ENCODE results near the gene SLC25A6.

The SLC25A6 gene

GRCh38 chrX:1361910-1362309 lies 30.0 kb downstream of the SLC25A6 start:
- DNase-seq (ENCODE audit: extremely low read depth, low read depth), result no peak
- TF ChIP-seq CTCF (IDR thresholded peaks at IDR 0.05; ENCODE audit: low read depth, low read length), result no peak

DNA sequence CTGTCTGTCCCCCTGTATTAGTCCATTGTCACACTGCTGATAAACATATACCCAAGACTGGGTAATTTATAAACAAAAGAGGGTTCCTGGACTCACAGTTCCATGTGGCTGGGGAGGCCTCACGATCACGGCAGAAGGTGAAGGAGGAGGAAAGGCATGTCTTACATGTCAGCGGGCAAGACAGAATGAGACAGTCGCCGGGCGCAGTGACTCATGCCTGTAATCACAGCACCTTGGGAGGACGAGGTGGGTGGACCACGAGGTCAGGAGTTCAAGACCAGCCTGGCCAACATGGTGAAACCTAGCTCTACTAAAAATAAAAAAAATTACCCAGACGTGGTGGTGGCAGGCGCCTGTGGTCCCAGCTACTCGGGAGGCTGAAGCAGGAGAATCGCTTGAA lies 30.6 kb downstream of the SLC25A6 start:
- no peak for DNase-seq (ENCODE audit: extremely low read depth, low read depth)
- TF ChIP-seq CTCF (IDR thresholded peaks at IDR 0.05; ENCODE audit: low read depth, low read length), result no peak

DNA sequence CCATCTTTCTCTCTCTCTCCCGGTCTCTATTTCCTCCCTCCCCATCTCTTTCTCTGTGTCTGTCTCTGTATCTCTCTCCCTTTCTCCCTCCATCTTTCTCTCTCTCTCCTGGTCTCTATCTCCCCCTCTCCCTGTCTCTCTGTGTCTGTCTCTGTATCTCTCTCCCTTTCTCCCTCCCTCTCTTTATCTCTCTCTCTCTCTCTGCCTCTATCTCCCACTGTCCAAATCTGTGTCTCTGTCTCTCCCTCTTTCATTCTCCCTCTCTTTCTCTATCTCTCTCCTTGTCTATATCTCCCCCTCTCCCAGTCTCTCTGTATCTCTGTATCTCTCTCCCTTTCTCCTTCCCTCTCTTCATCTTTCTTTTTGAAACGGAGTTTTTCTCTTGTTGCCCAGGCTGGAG lies 31.7 kb downstream of the SLC25A6 start:
- no peak for TF ChIP-seq CTCF (IDR thresholded peaks at IDR 0.05; ENCODE audit: low read depth, low read length)

GRCh38 chrX:1359477-1359873 lies 32.4 kb downstream of the SLC25A6 start:
- DNase-seq (ENCODE audit: extremely low read depth, low read depth), result no peak
- no peak for TF ChIP-seq CTCF (IDR thresholded peaks at IDR 0.05; ENCODE audit: low read depth, low read length)

More for the DNA sequence above, 31.7 kb downstream of the SLC25A6 start:
- DNase-seq (ENCODE audit: extremely low read depth, low read depth), result no peak

DNA sequence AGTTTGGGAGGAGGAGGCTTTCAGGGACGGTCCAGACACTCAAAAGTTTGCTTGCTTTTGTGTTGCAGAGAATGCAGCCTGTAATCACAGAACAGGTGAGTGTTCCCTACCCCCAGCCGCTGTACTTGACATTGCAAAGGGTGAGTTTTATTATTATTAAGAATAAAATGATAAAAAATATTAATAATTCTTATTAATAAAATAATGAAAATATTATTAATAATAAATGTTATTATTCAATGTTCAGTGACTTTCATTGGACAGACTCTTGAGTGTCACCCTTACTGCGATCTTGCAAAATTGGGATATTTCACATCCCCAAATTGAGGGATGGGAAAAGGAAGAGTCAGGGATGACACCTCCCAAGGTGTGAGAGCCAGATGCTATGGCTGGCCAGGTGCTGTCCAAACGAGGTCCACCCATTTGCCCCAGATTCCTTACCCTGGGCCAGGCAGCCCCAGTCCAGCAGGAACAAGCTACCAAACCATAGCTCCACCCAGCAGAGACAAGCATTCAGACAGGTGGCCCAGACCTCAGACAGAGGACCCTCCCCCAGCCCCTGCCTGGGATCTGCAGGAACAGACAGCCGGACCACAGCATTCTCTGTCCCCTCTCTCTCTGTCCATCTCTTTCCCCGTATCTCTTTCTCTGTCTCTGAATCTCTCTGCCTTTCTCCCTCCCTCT lies 33.0 kb downstream of the SLC25A6 start:
- DNase-seq (ENCODE audit: extremely low read depth, low read depth), result no peak
- no peak for TF ChIP-seq CTCF (IDR thresholded peaks at IDR 0.05; ENCODE audit: low read depth, low read length)

DNA sequence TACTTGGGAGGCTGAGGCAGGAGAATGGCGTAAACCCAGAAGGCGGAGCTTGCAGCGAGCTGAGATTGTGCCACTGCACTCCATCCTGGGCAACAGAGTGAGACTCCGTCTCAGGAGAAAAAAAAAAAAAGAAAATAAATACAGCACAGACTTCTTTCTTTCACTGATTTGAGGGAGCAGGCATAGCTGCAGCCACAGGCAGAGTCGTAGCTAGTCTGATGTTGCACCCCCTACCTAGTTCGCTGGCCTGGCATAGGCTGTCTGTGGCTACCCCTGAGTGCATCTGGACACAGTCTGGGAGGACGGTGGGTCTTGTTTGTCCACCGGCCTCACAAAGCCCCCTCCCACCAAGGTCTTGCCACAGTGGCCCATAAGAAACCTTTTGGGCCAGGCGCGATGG lies 33.9 kb downstream of the SLC25A6 start:
- DNase-seq (ENCODE audit: extremely low read depth, low read depth), result no peak
- TF ChIP-seq CTCF (IDR thresholded peaks at IDR 0.05; ENCODE audit: low read depth, low read length), result no peak

DNA sequence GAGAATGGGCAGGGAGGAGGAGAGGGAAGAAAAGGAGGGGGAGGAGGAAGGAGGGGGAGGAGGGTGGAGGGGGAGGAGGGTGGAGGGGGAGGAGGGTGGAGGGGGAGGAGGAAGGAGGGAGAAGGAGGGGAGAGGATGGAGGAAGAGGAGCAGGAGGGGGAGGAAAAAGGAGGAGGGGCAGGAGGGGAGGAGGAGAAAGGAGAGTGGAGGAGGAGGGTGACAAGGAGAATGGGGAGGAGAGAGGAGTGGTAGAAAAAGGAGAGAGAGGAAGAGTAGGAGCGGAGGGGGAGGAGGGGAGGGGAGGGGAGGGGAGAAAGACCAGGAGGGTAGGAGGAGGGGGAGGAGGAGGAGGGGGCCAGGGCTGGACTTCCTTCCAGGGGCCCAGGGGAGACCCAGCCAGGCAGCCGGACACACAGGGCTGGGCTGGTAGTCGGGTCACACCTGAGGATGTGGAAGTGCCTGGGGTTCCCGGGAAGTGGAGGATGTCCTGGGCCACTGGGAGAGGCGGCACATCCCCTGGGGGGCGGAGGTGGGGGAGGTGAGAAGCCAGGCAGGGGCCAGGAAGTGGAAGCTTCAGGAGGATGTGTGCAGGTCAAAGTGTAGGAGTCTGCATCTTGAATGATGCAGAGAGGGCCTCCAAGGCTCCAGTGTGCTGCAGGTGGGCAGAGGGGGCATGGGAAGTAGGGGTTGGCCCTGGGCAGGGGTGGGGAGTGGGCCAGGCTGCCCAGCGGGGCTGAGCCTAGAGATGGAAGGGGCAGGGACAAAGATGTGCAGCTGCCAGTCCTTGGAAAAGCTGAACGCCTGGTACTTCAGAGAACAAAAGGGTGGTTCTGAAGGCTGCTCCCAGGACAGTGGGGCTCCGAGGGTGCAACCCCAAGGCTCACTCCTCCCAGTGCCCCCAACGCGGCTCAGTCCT lies 36.5 kb downstream of the SLC25A6 start:
- DNase-seq (ENCODE audit: extremely low read depth, low read depth), result no peak
- no peak for TF ChIP-seq CTCF (IDR thresholded peaks at IDR 0.05; ENCODE audit: low read depth, low read length)
